ENCODE results near the gene RCOR1. TPM values are rescaled to one million over a fixed set of nuclear protein-coding genes. Genes with fewer than 3 reads are reported as not detected.

RCOR1 gene
- total RNA-seq (2021; fragmentation: NEBNext Ultra II Directional; extraction: Animal tissue kit (Norgen Biotek cat#: 25700)) = 10 to 100 TPM; 24.5 to 27.6 (median 25.1) TPM
- long read RNA-seq, partial matches to known transcripts = 0 of 4 reads
- long read RNA-seq, other reads (novel, unspliced or antisense) = 4 of 4 reads

GRCh38 chr14:102591944-102592762 is at the start of gene RCOR1:
Gene RCOR1 (plus strand): TSS chr14:102592649. CDS start chr14:102592887, 238 bp downstream.
- Mint-ChIP-seq H3K4me1 (ENCODE audit: low read depth) (peaks cover 46% of the 10 kb centered on the region), H3K4me3 (peak within 1 kb of the TSS; percentile 92), H3K27ac (peak within 1 kb of the TSS; percentile 96), H3K27me3 (ENCODE audit: insufficient read depth) (peaks cover 3% of the 10 kb centered on the region), H3K36me3 (ENCODE audit: low read depth) (peaks cover 10% of the 10 kb centered on the region; the same call in 1 of the 2 replicates), H3K9me3 (no peaks in the 10 kb centered on the region)
- no peak for TF ChIP-seq CTCF (IDR thresholded peaks at IDR 0.05)
- DNase-seq = peak; percentile 96

GRCh38 chr14:102544046-102544746 is 48.3 kb upstream of the RCOR1 start:
- Mint-ChIP-seq H3K27ac (no peak overlapping the region), H3K27me3 (ENCODE audit: insufficient read depth) (peaks cover 18% of the 10 kb centered on the region), H3K36me3 (ENCODE audit: low read depth) (no peaks in the 10 kb centered on the region), H3K4me3 (no peak overlapping the region), H3K4me1 (ENCODE audit: low read depth) (peaks cover 19% of the 10 kb centered on the region), H3K9me3 (no peaks in the 10 kb centered on the region)
- TF ChIP-seq CTCF (IDR thresholded peaks at IDR 0.05) = no peak
- DNase-seq = no peak

- H3K27me3 Mint-ChIP-seq (ENCODE audit: insufficient read depth) = peaks cover 18% of the 10 kb centered on the region
- H3K27ac Mint-ChIP-seq = no peak overlapping the region
- no peak for DNase-seq
Measured at GRCh38 chr14:102544747-102545460, 47.5 kb upstream of the RCOR1 start.

GRCh38 chr14:102545461-102546265 is 46.8 kb upstream of the RCOR1 start:
- TF ChIP-seq CTCF (IDR thresholded peaks at IDR 0.05) = no peak
- Mint-ChIP-seq H3K36me3 (ENCODE audit: low read depth) (no peaks in the 10 kb centered on the region), H3K4me3 (peak overlapping the region; percentile 55; the same call in 1 of the 2 replicates), H3K9me3 (no peaks in the 10 kb centered on the region), H3K27ac (no peak overlapping the region), H3K27me3 (ENCODE audit: insufficient read depth) (peaks cover 18% of the 10 kb centered on the region), H3K4me1 (ENCODE audit: low read depth) (peaks cover 19% of the 10 kb centered on the region)
- DNase-seq = no peak

More at GRCh38 chr14:102544747-102545460, 47.5 kb upstream of the RCOR1 start:
- H3K9me3 Mint-ChIP-seq = no peaks in the 10 kb centered on the region
- no peak overlapping the region for H3K4me3 Mint-ChIP-seq
- no peaks in the 10 kb centered on the region for H3K36me3 Mint-ChIP-seq (ENCODE audit: low read depth)
- H3K4me1 Mint-ChIP-seq (ENCODE audit: low read depth) = peaks cover 19% of the 10 kb centered on the region
- TF ChIP-seq CTCF (IDR thresholded peaks at IDR 0.05) = no peak
